ENCODE results near the gene RAB11FIP2. TPM values are rescaled to one million over a fixed set of nuclear protein-coding genes. Genes with fewer than 3 reads are reported as not detected.

Gene RAB11FIP2
- total RNA-seq, 3 donors from 2014 or later (not counting 1 experiment from before 2014, with no cell fraction given), result 30.1 to 37.1 (median 32.1) TPM

- H3K4me1 Mint-ChIP-seq, result no peaks in the 10 kb centered on the region
- Histone ChIP-seq H3K4me3 (ENCODE audit: low read length) (no peak overlapping the region), H3K36me3 (ENCODE audit: control insufficient read depth, insufficient read depth, low read length) (no peaks in the 10 kb centered on the region), H3K27me3 (ENCODE audit: control insufficient read depth, insufficient read depth, low read length) (no peaks in the 10 kb centered on the region), H3K27ac (ENCODE audit: low read length) (no peak overlapping the region), H3K9me3 (ENCODE audit: control insufficient read depth, insufficient read depth, low read length) (no peaks in the 10 kb centered on the region), H3K4me1 (ENCODE audit: control insufficient read depth, insufficient read depth, low read length) (no peaks in the 10 kb centered on the region)
- no peak overlapping the region for H3K27ac Mint-ChIP-seq
- H3K36me3 Mint-ChIP-seq, result peaks cover 3% of the 10 kb centered on the region
- no peak overlapping the region for H3K4me3 Mint-ChIP-seq
- intact Hi-C loops (cut with micrococcal nuclease), result no loop called here
- H3K27me3 Mint-ChIP-seq (ENCODE audit: low read depth in 2 of 2), result no peaks in the 10 kb centered on the region
- DNase-seq (no peak), ATAC-seq (no peak)
- 96% methylated on average over 7 of the region's 8 CpGs for WGBS (ENCODE audit: insufficient coverage)
- TF ChIP-seq CTCF (IDR thresholded peaks at IDR 0.05), result no peak
- H3K9me3 Mint-ChIP-seq, result peaks cover 4 to 6% of the 10 kb centered on the region in 2 donors
Measured at GRCh38 chr10:117991701-117992100, 55.0 kb downstream of the RAB11FIP2 start.

GRCh38 chr10:117989962-117990361 lies 56.8 kb downstream of the RAB11FIP2 start:
- DNase-seq, result no peak
- Histone ChIP-seq H3K36me3 (ENCODE audit: control insufficient read depth, insufficient read depth, low read length) (no peaks in the 10 kb centered on the region), H3K27me3 (ENCODE audit: control insufficient read depth, insufficient read depth, low read length) (no peaks in the 10 kb centered on the region), H3K27ac (ENCODE audit: low read length) (no peak overlapping the region), H3K9me3 (ENCODE audit: control insufficient read depth, insufficient read depth, low read length) (no peaks in the 10 kb centered on the region), H3K4me1 (ENCODE audit: control insufficient read depth, insufficient read depth, low read length) (no peaks in the 10 kb centered on the region), H3K4me3 (ENCODE audit: low read length) (no peak overlapping the region)
- Mint-ChIP-seq H3K9me3 (peaks cover 6 to 10% of the 10 kb centered on the region in 2 donors), H3K36me3 (peaks cover 9% of the 10 kb centered on the region), H3K27me3 (ENCODE audit: low read depth in 2 of 2) (peaks cover 0 to 12% of the 10 kb centered on the region in 2 donors), H3K4me1 (no peaks in the 10 kb centered on the region), H3K27ac (no peak overlapping the region), H3K4me3 (no peak overlapping the region)
- 95% methylated on average over 2 of the region's 4 CpGs for WGBS (ENCODE audit: insufficient coverage)
- TF ChIP-seq CTCF (IDR thresholded peaks at IDR 0.05), result no peak
- no peak for ATAC-seq
- intact Hi-C loops (cut with micrococcal nuclease), result no loop called here

- intact Hi-C loops (cut with micrococcal nuclease), result no loop called here
- Histone ChIP-seq H3K4me1 (ENCODE audit: control insufficient read depth, insufficient read depth, low read length) (no peaks in the 10 kb centered on the region), H3K27me3 (ENCODE audit: control insufficient read depth, insufficient read depth, low read length) (no peaks in the 10 kb centered on the region), H3K4me3 (ENCODE audit: low read length) (no peak overlapping the region), H3K9me3 (ENCODE audit: control insufficient read depth, insufficient read depth, low read length) (no peaks in the 10 kb centered on the region), H3K36me3 (ENCODE audit: control insufficient read depth, insufficient read depth, low read length) (no peaks in the 10 kb centered on the region), H3K27ac (ENCODE audit: low read length) (no peak overlapping the region)
- Mint-ChIP-seq H3K27ac (no peak overlapping the region), H3K4me3 (no peak overlapping the region), H3K27me3 (ENCODE audit: low read depth in 2 of 2) (peaks cover 3 to 24% of the 10 kb centered on the region in 2 donors), H3K4me1 (no peaks in the 10 kb centered on the region), H3K36me3 (peaks cover 9% of the 10 kb centered on the region), H3K9me3 (peaks cover 6 to 10% of the 10 kb centered on the region in 2 donors)
- ATAC-seq (no peak), DNase-seq (no peak)
- TF ChIP-seq CTCF (IDR thresholded peaks at IDR 0.05), result no peak
- 100% methylated on average over 1 of the region's 3 CpGs for WGBS (ENCODE audit: insufficient coverage)
Measured at GRCh38 chr10:117988814-117989213, 57.9 kb downstream of the RAB11FIP2 start.

- Mint-ChIP-seq H3K4me3 (no peak overlapping the region), H3K27ac (no peak overlapping the region), H3K36me3 (peaks cover 9% of the 10 kb centered on the region), H3K4me1 (no peaks in the 10 kb centered on the region), H3K27me3 (ENCODE audit: low read depth in 2 of 2) (peaks cover 8 to 31% of the 10 kb centered on the region in 2 donors), H3K9me3 (peaks cover 6 to 11% of the 10 kb centered on the region in 2 donors)
- DNase-seq (no peak), ATAC-seq (no peak)
- Histone ChIP-seq H3K4me3 (ENCODE audit: low read length) (no peak overlapping the region), H3K4me1 (ENCODE audit: control insufficient read depth, insufficient read depth, low read length) (no peaks in the 10 kb centered on the region), H3K9me3 (ENCODE audit: control insufficient read depth, insufficient read depth, low read length) (no peaks in the 10 kb centered on the region), H3K27me3 (ENCODE audit: control insufficient read depth, insufficient read depth, low read length) (no peaks in the 10 kb centered on the region), H3K27ac (ENCODE audit: low read length) (no peak overlapping the region), H3K36me3 (ENCODE audit: control insufficient read depth, insufficient read depth, low read length) (no peaks in the 10 kb centered on the region)
- no peak for TF ChIP-seq CTCF (IDR thresholded peaks at IDR 0.05)
- intact Hi-C loops (cut with micrococcal nuclease), result no loop called here
Measured at GRCh38 chr10:117987244-117987909, 59.4 kb downstream of the RAB11FIP2 start.
